OCI-LY7 (cell line): ENCODE results near the gene S100A3. TPM values are rescaled to one million over a fixed set of nuclear protein-coding genes. Genes with fewer than 3 reads are reported as not detected.

Experiments
- BruUV-seq: library from RNA; stranded (reverse); fragments of 400-500 nt; replicated peaks from 2 replicates; lab custom pipeline; 2021; lab: Mats Ljungman, UMichigan
- CTCF ChIA-PET: fragments of 300-600 bp; sonication (Branson Sonifier 250); formaldehyde crosslinking; loops from one replicate; lab custom pipeline; 2022; ENCODE audit warnings: antibody characterized with exemption; ENCODE audit not compliant: unreplicated experiment; lab: Charles Lee
- POLR2A ChIA-PET: fragments of 300-600 bp; sonication (Branson Sonifier 250); formaldehyde crosslinking; loops from one replicate; lab custom pipeline; 2022; ENCODE audit warnings: antibody characterized with exemption; lab: Charles Lee
- DNase-seq: peaks from one replicate; pipeline ENCODE4 v3.0.0-alpha.2; 2015; ENCODE audit warnings: low spot score
- H2AFZ ChIP-seq: fragments of 200-600 bp; sonication (generic), shearing (Covaris generic); 2 replicates; pipeline ENCODE4 v1.6.1; 2014; ENCODE audit warnings: mild to moderate bottlenecking, antibody characterized with exemption, low read length, moderate library complexity
- H3K27ac ChIP-seq: fragments of 200-600 bp; sonication (generic); 2 replicates; pipeline ENCODE4 v1.5.1; 2014; ENCODE audit warnings: mixed run types, low read depth, mild to moderate bottlenecking, moderate library complexity, low read length, inconsistent platforms; ENCODE audit not compliant: poor library complexity, severe bottlenecking
- H3K36me3 ChIP-seq: fragments of 200-600 bp; sonication (generic); 2 replicates; pipeline ENCODE4 v1.6.1; 2014; ENCODE audit warnings: mild to moderate bottlenecking, antibody characterized with exemption, low read length, moderate library complexity, mixed read lengths; ENCODE audit not compliant: insufficient read depth
- H3K4me1 ChIP-seq: fragments of 200-600 bp; sonication (generic); 2 replicates; pipeline ENCODE4 v1.5.1; 2014; ENCODE audit warnings: mild to moderate bottlenecking, low read length; ENCODE audit not compliant: insufficient read depth, poor library complexity, severe bottlenecking
- H3K4me2 ChIP-seq: fragments of 200-600 bp; sonication (generic); 2 replicates; pipeline ENCODE4 v1.6.1; 2014; ENCODE audit warnings: mild to moderate bottlenecking, low read length
- H3K4me3 ChIP-seq: fragments of 200-600 bp; sonication (generic); 2 replicates; pipeline ENCODE4 v1.5.1; 2014; ENCODE audit warnings: mild to moderate bottlenecking, low read depth, low read length; ENCODE audit not compliant: poor library complexity, severe bottlenecking
- H3K79me2 ChIP-seq: fragments of 200-600 bp; sonication (generic); 2 replicates; pipeline ENCODE4 v1.6.1; 2016; ENCODE audit warnings: low read depth, mild to moderate bottlenecking, low read length, moderate library complexity, mixed read lengths; ENCODE audit not compliant: insufficient read depth
- H3K9me2 ChIP-seq: fragments of 200-600 bp; sonication (generic); 2 replicates; pipeline ENCODE4 v1.6.1; 2016; ENCODE audit warnings: mild to moderate bottlenecking, low read length, mixed read lengths; ENCODE audit not compliant: insufficient read depth
- H3K9me3 ChIP-seq: fragments of 200-600 bp; sonication (generic); 2 replicates; pipeline ENCODE4 v1.6.1; 2014; ENCODE audit warnings: mild to moderate bottlenecking, mixed run types, low read length, mixed read lengths
- H4K20me1 ChIP-seq: fragments of 200-600 bp; sonication (generic); 2 replicates; pipeline ENCODE4 v1.6.1; 2014; ENCODE audit warnings: mild to moderate bottlenecking, antibody characterized with exemption, low read length, moderate library complexity, mixed read lengths; ENCODE audit not compliant: insufficient read depth
- CTCF ChIP-seq: fragments of 200-600 bp; sonication (generic); conservative IDR thresholded peaks from 2 replicates; pipeline ENCODE4 v1.5.1; 2014; ENCODE audit warnings: mild to moderate bottlenecking, antibody characterized with exemption, low read length, moderate library complexity, mixed read lengths
- EZH2phosphoT487 ChIP-seq: fragments of 200-600 bp; sonication (generic); IDR thresholded peaks from 2 replicates; pipeline ENCODE4 v1.6.1; 2018; ENCODE audit warnings: low read depth, borderline replicate concordance, mild to moderate bottlenecking, mixed run types, antibody characterized with exemption, low read length, moderate library complexity, mixed read lengths
- intact Hi-C: fragments of 100-400 bp; cut with micrococcal nuclease; formaldehyde crosslinking; loops from one replicate; pipeline ENCODE4 v1.10.0; 2022; ENCODE audit not compliant: unreplicated experiment
- total RNA-seq, 2 experiments: library from RNA; depleted of rRNA in 1 of 2; stranded (reverse); fragments of >200 nt in 1 of 2; shearing (Covaris generic) in 1 of 2; gene quantifications; 2 replicates each; pipeline ENCODE4 v1.2.3, GENCODE V29; 2014 to 2022

S100A3 gene
- total RNA-seq, 2 experiments from 2014 or later: not detected

- DNase-seq: no peak
- no peaks in the 10 kb centered on the region for H4K20me1 ChIP-seq
- H3K9me2 ChIP-seq: no peaks in the 10 kb centered on the region
- no peaks in the 10 kb centered on the region for H3K79me2 ChIP-seq
- no peaks in the 10 kb centered on the region for H3K9me3 ChIP-seq
- H3K27ac ChIP-seq: no peak overlapping the region
- intact Hi-C loops: no loop called here
- no peaks in the 10 kb centered on the region for H3K36me3 ChIP-seq
- CTCF ChIA-PET: interaction anchor here (0.6 kb wide), 1 partner anchor 683 kb away, joined by 3 read pairs; no protein-coding TSS in a partner anchor
- TF ChIP-seq EZH2phosphoT487 (no peak), CTCF (no peak)
- no peak overlapping the region for H3K4me3 ChIP-seq
- no peak overlapping the region for H3K4me2 ChIP-seq
- no TSS peak for BruUV-seq
- H2AFZ ChIP-seq: no peak overlapping the region
- H3K4me1 ChIP-seq: no peaks in the 10 kb centered on the region
- POLR2A ChIA-PET: interaction anchor here (0.6 kb wide), 1 partner anchor 35 kb away, joined by 3 read pairs; no protein-coding TSS in a partner anchor
Observed at GRCh38 chr1:153557877-153558276, 8.8 kb upstream of the S100A3 start.

- POLR2A ChIA-PET: interaction anchor here (0.7 kb wide), 2 partner anchors 100 to 836 kb away, joined by 3 read pairs; no protein-coding TSS in a partner anchor
Observed at GRCh38 chr1:153556348-153556747, 7.3 kb upstream of the S100A3 start.

More at GRCh38 chr1:153556348-153556747, 7.3 kb upstream of the S100A3 start:
- Histone ChIP-seq H3K4me1 (no peaks in the 10 kb centered on the region), H3K36me3 (no peaks in the 10 kb centered on the region), H3K9me3 (no peaks in the 10 kb centered on the region), H4K20me1 (no peaks in the 10 kb centered on the region), H3K79me2 (no peaks in the 10 kb centered on the region), H3K4me3 (no peak overlapping the region), H3K4me2 (no peak overlapping the region), H3K9me2 (no peaks in the 10 kb centered on the region), H2AFZ (no peak overlapping the region), H3K27ac (no peak overlapping the region)
- intact Hi-C loops: no loop called here
- BruUV-seq: no TSS peak
- no peak for DNase-seq
- TF ChIP-seq EZH2phosphoT487: no peak
- no peak for TF ChIP-seq CTCF
- CTCF ChIA-PET: no interaction called here
